Activated naive CD8-positive, alpha-beta T cell treated with anti-CD3 and anti-CD28 coated beads, Interleukin-2, amount 50 U/mL, for 16 hours (primary cell): ENCODE data around the gene SELENOK.
A peak's percentile ranks its signal among the peaks of the same experiment; 100 is the strongest.
"Not testable (repeated sequence)": the region's sequence is repeated elsewhere in the genome, so short reads cannot be mapped to it uniquely, and the experiment has no call there.

Experiments
- DNase-seq: peaks from one replicate; pipeline ENCODE4 v3.0.0-alpha.2; 2020; ENCODE audit warnings: low read depth, low spot score

The SELENOK gene

GRCh38 chr3:53891497-53892285 is at the start of gene SELENOK:
TSS of gene SELENOK (minus strand) at chr3:53891859.
- DNase-seq: peak; percentile 92

GRCh38 chr3:53941184-53941583 is 49.5 kb upstream of the SELENOK start:
- DNase-seq: no peak

GRCh38 chr3:53940623-53941022 is 49.0 kb upstream of the SELENOK start:
- DNase-seq: no peak

- no peak for DNase-seq
These were observed 48.2 kb upstream of the SELENOK start for GRCh38 chr3:53939813-53940212.

- no peak for DNase-seq
These were observed 47.5 kb upstream of the SELENOK start for GRCh38 chr3:53939086-53939582.

GRCh38 chr3:53938645-53939044 is 47.0 kb upstream of the SELENOK start:
- DNase-seq: no peak

GRCh38 chr3:53936347-53936746 is 44.7 kb upstream of the SELENOK start:
- no peak for DNase-seq

GRCh38 chr3:53935283-53935901 is 43.7 kb upstream of the SELENOK start:
- DNase-seq: no peak

GRCh38 chr3:53927208-53927872 is 35.7 kb upstream of the SELENOK start:
- DNase-seq: not testable (repeated sequence)

- DNase-seq: no peak
These were observed 29.6 kb upstream of the SELENOK start for GRCh38 chr3:53921296-53921695.

GRCh38 chr3:53919741-53920140 is 28.1 kb upstream of the SELENOK start:
- DNase-seq: no peak

GRCh38 chr3:53913401-53913800 is 21.7 kb upstream of the SELENOK start:
- no peak for DNase-seq

GRCh38 chr3:53902711-53903110 is 11.1 kb upstream of the SELENOK start:
- no peak for DNase-seq

GRCh38 chr3:53902067-53902466 is 10.4 kb upstream of the SELENOK start:
- no peak for DNase-seq

GRCh38 chr3:53900666-53901331 is 9.1 kb upstream of the SELENOK start:
- DNase-seq: no peak

GRCh38 chr3:53899750-53900149 is 8.1 kb upstream of the SELENOK start:
- no peak for DNase-seq

- no peak for DNase-seq
These were observed 603 bp upstream of the SELENOK start for GRCh38 chr3:53892286-53892637.

GRCh38 chr3:53890726-53891475 is 758 bp downstream of the SELENOK start:
- DNase-seq: peak; percentile 6

GRCh38 chr3:53888232-53888631 is 3.4 kb downstream of the SELENOK start:
- DNase-seq: no peak

GRCh38 chr3:53887446-53887845 is 4.2 kb downstream of the SELENOK start:
- DNase-seq: no peak

- no peak for DNase-seq
These were observed 6.4 kb downstream of the SELENOK start for GRCh38 chr3:53885239-53885638.
